Osteocyte (in vitro differentiated cells): ENCODE results near the gene ARHGAP8. TPM values are rescaled to one million over a fixed set of nuclear protein-coding genes. Genes with fewer than 3 reads are reported as not detected.

Source experiments
- DNase-seq: peaks from one replicate; pipeline ENCODE4 v3.0.0; 2021; ENCODE audit warnings: mixed read lengths; ENCODE audit not compliant: unreplicated experiment; ENCODE audit errors: extremely low spot score
- H3K27ac Mint-ChIP-seq: one replicate; pipeline ENCODE4 v1.8.0; 2021; ENCODE audit warnings: mild to moderate bottlenecking, mixed read lengths; ENCODE audit not compliant: unreplicated experiment
- H3K27me3 Mint-ChIP-seq: one replicate; pipeline ENCODE4 v1.8.0; 2021; ENCODE audit warnings: mixed read lengths; ENCODE audit not compliant: unreplicated experiment
- H3K36me3 Mint-ChIP-seq: one replicate; pipeline ENCODE4 v1.8.0; 2021; ENCODE audit warnings: mixed read lengths; ENCODE audit not compliant: unreplicated experiment
- H3K4me1 Mint-ChIP-seq: one replicate; pipeline ENCODE4 v1.8.0; 2021; ENCODE audit warnings: mixed read lengths; ENCODE audit not compliant: unreplicated experiment
- H3K4me3 Mint-ChIP-seq: one replicate; pipeline ENCODE4 v1.8.0; 2021; ENCODE audit warnings: mild to moderate bottlenecking, moderate library complexity, mixed read lengths; ENCODE audit not compliant: unreplicated experiment
- H3K9me3 Mint-ChIP-seq: one replicate; pipeline ENCODE4 v1.8.0; 2021; ENCODE audit warnings: mixed read lengths; ENCODE audit not compliant: unreplicated experiment
- CTCF ChIP-seq: fragments of 200-600 bp; sonication (generic); IDR thresholded peaks from 2 replicates; pipeline ENCODE4 v1.5.0; 2021; ENCODE audit warnings: antibody characterized with exemption, mild to moderate bottlenecking, moderate library complexity
- total RNA-seq: library from RNA; stranded (reverse); gene quantifications from 2 replicates; pipeline ENCODE4 v1.2.1, GENCODE V29; 2021

ARHGAP8 gene
- total RNA-seq, 1 donor from 2014 or later = 0.89 TPM

- TF ChIP-seq CTCF = no peak
These were observed 110.8 kb downstream of the ARHGAP8 start for GRCh38 chr22:44862981-44863860.

GRCh38 chr22:44865193-44866057 is 113.0 kb downstream of the ARHGAP8 start:
- no peak overlapping the region for H3K4me3 Mint-ChIP-seq
- H3K27me3 Mint-ChIP-seq = no peaks in the 10 kb centered on the region

More at GRCh38 chr22:44862981-44863860, 110.8 kb downstream of the ARHGAP8 start:
- Mint-ChIP-seq H3K27ac (no peak overlapping the region), H3K9me3 (no peaks in the 10 kb centered on the region), H3K36me3 (no peaks in the 10 kb centered on the region), H3K4me3 (no peak overlapping the region), H3K4me1 (no peaks in the 10 kb centered on the region), H3K27me3 (no peaks in the 10 kb centered on the region)
- DNase-seq = no peak

GRCh38 chr22:44869196-44869595 is 116.8 kb downstream of the ARHGAP8 start:
- no peak for DNase-seq
- H3K4me3 Mint-ChIP-seq = no peak overlapping the region
- no peaks in the 10 kb centered on the region for H3K36me3 Mint-ChIP-seq
- H3K27me3 Mint-ChIP-seq = no peaks in the 10 kb centered on the region
- peaks cover 4% of the 10 kb centered on the region for H3K9me3 Mint-ChIP-seq
- H3K27ac Mint-ChIP-seq = no peak overlapping the region
- H3K4me1 Mint-ChIP-seq = no peaks in the 10 kb centered on the region
- no peak for TF ChIP-seq CTCF

More at GRCh38 chr22:44865193-44866057, 113.0 kb downstream of the ARHGAP8 start:
- no peaks in the 10 kb centered on the region for H3K36me3 Mint-ChIP-seq
- TF ChIP-seq CTCF = no peak
- H3K9me3 Mint-ChIP-seq = no peaks in the 10 kb centered on the region
- H3K4me1 Mint-ChIP-seq = no peaks in the 10 kb centered on the region
- DNase-seq = no peak
- no peak overlapping the region for H3K27ac Mint-ChIP-seq

GRCh38 chr22:44870021-44870420 is 117.6 kb downstream of the ARHGAP8 start:
- no peaks in the 10 kb centered on the region for H3K27me3 Mint-ChIP-seq
- TF ChIP-seq CTCF = no peak
- no peaks in the 10 kb centered on the region for H3K4me1 Mint-ChIP-seq
- peaks cover 4% of the 10 kb centered on the region for H3K9me3 Mint-ChIP-seq
- H3K4me3 Mint-ChIP-seq = no peak overlapping the region
- no peak overlapping the region for H3K27ac Mint-ChIP-seq
- H3K36me3 Mint-ChIP-seq = no peaks in the 10 kb centered on the region
- DNase-seq = no peak

- Mint-ChIP-seq H3K27me3 (peaks cover 4% of the 10 kb centered on the region), H3K4me1 (no peaks in the 10 kb centered on the region), H3K36me3 (no peaks in the 10 kb centered on the region), H3K9me3 (peaks cover 9% of the 10 kb centered on the region), H3K27ac (no peak overlapping the region), H3K4me3 (no peak overlapping the region)
- DNase-seq = no peak
- no peak for TF ChIP-seq CTCF
These were observed 119.4 kb downstream of the ARHGAP8 start for GRCh38 chr22:44871782-44872181.
